HepG2 (cell line): ENCODE measurements around the gene TRIM27. TPM values are rescaled to one million over a fixed set of nuclear protein-coding genes. Genes with fewer than 3 reads are reported as not detected.

Experiments
- ARID2 ChIP-seq: sonication (generic); formaldehyde crosslinking; IDR thresholded peaks from 2 replicates; pipeline ENCODE4 v1.8.1; 2022; ENCODE audit warnings: mild to moderate bottlenecking, missing genetic modification reagents, borderline replicate concordance
- BRCA1 ChIP-seq: sonication (generic); formaldehyde crosslinking; IDR thresholded peaks from 2 replicates; pipeline ENCODE4 v1.4.0; 2020; ENCODE audit warnings: missing genetic modification reagents
- CREM ChIP-seq, 2 experiments: sonication (generic) in 1 of 2; formaldehyde crosslinking in 1 of 2; IDR thresholded peaks; 2 replicates each; pipeline versions ENCODE4 v1.4.0 to v1.6.1; 2016 to 2020; ENCODE audit warnings: antibody characterized with exemption in 1 of 2, mild to moderate bottlenecking in 1 of 2, missing genetic modification reagents in 1 of 2
- FOSL2 ChIP-seq: sonication (generic); formaldehyde crosslinking; IDR thresholded peaks from 2 replicates; pipeline ENCODE4 v1.4.0; 2020; ENCODE audit warnings: missing genetic modification reagents
- FOXO1 ChIP-seq: sonication (generic); formaldehyde crosslinking; IDR thresholded peaks from 2 replicates; pipeline ENCODE4 v1.4.0; 2020; ENCODE audit warnings: missing genetic modification reagents
- ISX ChIP-seq: sonication (generic); formaldehyde crosslinking; conservative IDR thresholded peaks from 2 replicates; pipeline ENCODE4 v1.5.0; 2020; ENCODE audit warnings: missing genetic modification reagents
- KDM5A ChIP-seq: fragments of 200-600 bp; sonication (generic); IDR thresholded peaks from 2 replicates; pipeline ENCODE4 v1.7.0; 2018; ENCODE audit warnings: antibody characterized with exemption, mild to moderate bottlenecking, low read length, borderline replicate concordance
- KLF12 ChIP-seq: sonication (generic); formaldehyde crosslinking; IDR thresholded peaks from 2 replicates; pipeline ENCODE4 v1.4.0; 2020; ENCODE audit warnings: missing genetic modification reagents, borderline replicate concordance
- MIER3 ChIP-seq: IDR thresholded peaks from 2 replicates; pipeline ENCODE4 v1.6.1; 2016; ENCODE audit warnings: missing compliant biosample characterization, borderline replicate concordance
- NFYC ChIP-seq: IDR thresholded peaks from 2 replicates; pipeline ENCODE4 v1.6.1; 2016; ENCODE audit warnings: missing genetic modification reagents, missing compliant biosample characterization
- NR2F2 ChIP-seq: IDR thresholded peaks from 2 replicates; pipeline ENCODE4 v1.6.1; 2012; ENCODE audit warnings: low read depth, inconsistent platforms, borderline replicate concordance
- NR3C1 ChIP-seq: sonication (generic); formaldehyde crosslinking; IDR thresholded peaks from 2 replicates; pipeline ENCODE4 v1.4.0; 2020; ENCODE audit warnings: missing genetic modification reagents
- RAD21 ChIP-seq: fragments of 450-650 bp; formaldehyde crosslinking; IDR thresholded peaks from 2 replicates; pipeline ENCODE4 v1.5.0; 2020; ENCODE audit warnings: mild to moderate bottlenecking
- SMARCC2 ChIP-seq: fragments of 450-650 bp; IDR thresholded peaks from 2 replicates; pipeline ENCODE4 v1.6.1; 2017; ENCODE audit warnings: antibody characterized with exemption, mild to moderate bottlenecking
- SNAPC2 ChIP-seq: sonication (generic); formaldehyde crosslinking; IDR thresholded peaks from 2 replicates; pipeline ENCODE4 v1.8.1; 2022; ENCODE audit warnings: mild to moderate bottlenecking, missing genetic modification reagents
- STAT5B ChIP-seq: sonication (generic); formaldehyde crosslinking; IDR thresholded peaks from 2 replicates; pipeline ENCODE4 v1.4.0; 2020; ENCODE audit warnings: missing genetic modification reagents
- TEAD2 ChIP-seq: sonication (generic); formaldehyde crosslinking; IDR thresholded peaks from 2 replicates; pipeline ENCODE4 v1.9.0; 2021; ENCODE audit warnings: missing genetic modification reagents
- THAP11 ChIP-seq: IDR thresholded peaks from 2 replicates; pipeline ENCODE4 v1.6.1; 2016; ENCODE audit warnings: missing biosample characterization, missing genetic modification reagents
- XBP1 ChIP-seq: sonication (generic); formaldehyde crosslinking; IDR thresholded peaks from 2 replicates; pipeline ENCODE4 v1.5.0; 2020; ENCODE audit warnings: missing genetic modification reagents
- XRCC5 ChIP-seq: fragments of 200-400 bp; formaldehyde crosslinking; optimal IDR thresholded peaks from 2 replicates; pipeline ENCODE3; 2017; ENCODE audit warnings: mild to moderate bottlenecking, low read length
- YEATS4 ChIP-seq: sonication (generic); formaldehyde crosslinking; IDR thresholded peaks from 2 replicates; pipeline ENCODE4 v1.4.0; 2020; ENCODE audit warnings: missing genetic modification reagents, borderline replicate concordance
- YY1 ChIP-seq: IDR thresholded peaks from 2 replicates; pipeline ENCODE4 v1.6.1; 2011; ENCODE audit warnings: low read length, low read depth, moderate library complexity, mild to moderate bottlenecking; ENCODE audit not compliant: insufficient read depth, insufficient replicate concordance
- ZFP90 ChIP-seq: sonication (generic); formaldehyde crosslinking; IDR thresholded peaks from 2 replicates; pipeline ENCODE4 v1.8.0; 2022; ENCODE audit warnings: missing genetic modification reagents, mild to moderate bottlenecking, inconsistent platforms, borderline replicate concordance
- ZNF331 ChIP-seq: sonication (generic); formaldehyde crosslinking; IDR thresholded peaks from 2 replicates; pipeline ENCODE4 v1.4.0; 2020; ENCODE audit warnings: missing genetic modification reagents
- ZNF468 ChIP-seq: sonication (generic); formaldehyde crosslinking; IDR thresholded peaks from 2 replicates; pipeline ENCODE4 v1.8.0; 2022; ENCODE audit warnings: mild to moderate bottlenecking, moderate library complexity, missing genetic modification reagents
- ZNF607 ChIP-seq: sonication (generic); formaldehyde crosslinking; IDR thresholded peaks from 2 replicates; pipeline ENCODE4 v1.5.1; 2020; ENCODE audit warnings: missing genetic modification reagents, mild to moderate bottlenecking, borderline replicate concordance
- ZSCAN12 ChIP-seq: sonication (generic); formaldehyde crosslinking; IDR thresholded peaks from 2 replicates; pipeline ENCODE4 v1.9.0; 2021; ENCODE audit warnings: mild to moderate bottlenecking, missing genetic modification reagents
- polyA plus RNA-seq, 8 experiments: library from polyadenylated mRNA; depleted of rRNA in 3 of 8; stranded (reverse) in 7 of 8; unstranded in 1 of 8; fragments of >200 nt; fragmentation: Illumina TruSeq in 4 of 8; extraction: Trizol in 4 of 8; gene quantifications; 2 replicates each; pipeline versions ENCODE4 v1.2.1 to v1.2.3, GENCODE V29; 2011 to 2016; ENCODE audit warnings: low read depth in 4 of 8, missing spikeins in 1 of 8, mixed read lengths in 1 of 8; ENCODE audit not compliant: insufficient read depth in 1 of 8
- total RNA-seq, 5 experiments: library from RNA; depleted of rRNA; stranded (reverse); fragments of >200 nt; fragmentation: Illumina TruSeq; extraction: Trizol; gene quantifications; 2 replicates each; pipeline ENCODE4 v1.2.3, GENCODE V29; 2016; ENCODE audit warnings: low read depth in 1 of 5
- TF ChIP-seq, protein P1 (sequence below): sonication (generic); formaldehyde crosslinking; IDR thresholded peaks from 2 replicates; pipeline ENCODE4 v1.4.0; 2020; ENCODE audit warnings: mild to moderate bottlenecking, low read depth, missing genetic modification reagents
- TF ChIP-seq, protein P2 (sequence below): sonication (generic); IDR thresholded peaks from 2 replicates; pipeline ENCODE4 v1.6.1; 2016; ENCODE audit warnings: low read depth, borderline replicate concordance

TRIM27 gene
- total and polyA plus RNA-seq, 2 of the 13 experiments (the other 11 are each of a cell fraction or from before 2014, with no cell fraction given), result 88.6 to 112 TPM

DNA sequence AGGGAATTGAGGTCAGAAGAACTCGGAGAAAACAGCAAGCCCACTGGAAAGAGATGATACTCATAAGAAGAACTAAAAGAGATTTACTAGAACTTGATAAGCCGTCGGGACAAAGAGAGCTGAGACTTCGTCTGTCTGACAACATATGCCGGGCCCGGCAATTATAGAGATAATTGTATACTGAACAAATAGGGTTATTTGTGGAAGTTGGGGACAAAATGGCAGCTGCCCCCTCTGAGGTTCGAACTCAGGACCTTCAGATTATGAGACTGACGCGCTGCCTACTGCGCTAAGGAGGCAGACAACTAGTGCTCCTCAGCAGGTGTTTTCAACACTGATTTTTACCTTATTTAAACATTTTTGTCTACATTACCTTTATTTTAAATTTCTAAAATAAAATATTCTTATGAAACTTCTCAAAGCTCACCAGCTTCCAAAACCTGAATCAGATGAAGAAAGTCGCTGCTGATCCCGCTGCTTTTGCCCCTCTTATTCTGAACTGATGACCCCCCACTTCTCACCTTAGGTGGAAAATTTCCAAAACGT is 29.3 kb upstream of the TRIM27 start (continued):
- TF ChIP-seq KDM5A, result peak; percentile 26; the same call in 1 of the 2 replicates
- TF ChIP-seq, protein P1, sequence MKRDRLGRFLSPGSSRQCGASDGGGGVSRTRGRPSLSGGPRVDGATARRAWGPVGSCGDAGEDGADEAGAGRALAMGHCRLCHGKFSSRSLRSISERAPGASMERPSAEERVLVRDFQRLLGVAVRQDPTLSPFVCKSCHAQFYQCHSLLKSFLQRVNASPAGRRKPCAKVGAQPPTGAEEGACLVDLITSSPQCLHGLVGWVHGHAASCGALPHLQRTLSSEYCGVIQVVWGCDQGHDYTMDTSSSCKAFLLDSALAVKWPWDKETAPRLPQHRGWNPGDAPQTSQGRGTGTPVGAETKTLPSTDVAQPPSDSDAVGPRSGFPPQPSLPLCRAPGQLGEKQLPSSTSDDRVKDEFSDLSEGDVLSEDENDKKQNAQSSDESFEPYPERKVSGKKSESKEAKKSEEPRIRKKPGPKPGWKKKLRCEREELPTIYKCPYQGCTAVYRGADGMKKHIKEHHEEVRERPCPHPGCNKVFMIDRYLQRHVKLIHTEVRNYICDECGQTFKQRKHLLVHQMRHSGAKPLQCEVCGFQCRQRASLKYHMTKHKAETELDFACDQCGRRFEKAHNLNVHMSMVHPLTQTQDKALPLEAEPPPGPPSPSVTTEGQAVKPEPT (CRISPR knock-in tag), result no peak
- no peak for TF ChIP-seq XBP1 (CRISPR knock-in tag)
- 0 out of 2 replicates have a peak, but pooled peaks have one; percentile 23 for TF ChIP-seq KLF12 (CRISPR knock-in tag)
- TF ChIP-seq, protein P2, sequence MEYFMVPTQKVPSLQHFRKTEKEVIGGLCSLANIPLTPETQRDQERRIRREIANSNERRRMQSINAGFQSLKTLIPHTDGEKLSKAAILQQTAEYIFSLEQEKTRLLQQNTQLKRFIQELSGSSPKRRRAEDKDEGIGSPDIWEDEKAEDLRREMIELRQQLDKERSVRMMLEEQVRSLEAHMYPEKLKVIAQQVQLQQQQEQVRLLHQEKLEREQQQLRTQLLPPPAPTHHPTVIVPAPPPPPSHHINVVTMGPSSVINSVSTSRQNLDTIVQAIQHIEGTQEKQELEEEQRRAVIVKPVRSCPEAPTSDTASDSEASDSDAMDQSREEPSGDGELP, result no peak
- peak; percentile 93 for TF ChIP-seq ZNF331 (CRISPR knock-in tag)
- TF ChIP-seq ISX (CRISPR knock-in tag), result no peak
- peak; percentile 61; the same call in 1 of the 2 replicates for TF ChIP-seq BRCA1 (CRISPR knock-in tag)
- TF ChIP-seq FOXO1, result no peak
- TF ChIP-seq NFYC (CRISPR knock-in tag), result peak; percentile 25; the same call in 1 of the 2 replicates
- peak; percentile 17; the same call in 1 of the 2 replicates for TF ChIP-seq RAD21 (CRISPR knock-in tag)
- 0 out of 2 replicates have a peak, but pooled peaks have one; percentile 58 for TF ChIP-seq ZNF607 (CRISPR knock-in tag)
- 0 out of 2 replicates have a peak, but pooled peaks have one; percentile 22 for TF ChIP-seq ZFP90 (CRISPR knock-in tag)
- TF ChIP-seq ARID2 (CRISPR knock-in tag), result 0 out of 2 replicates have a peak, but pooled peaks have one; percentile 46
- TF ChIP-seq ZNF468, result no peak
- peak; percentile 76 for TF ChIP-seq XRCC5
- no peak for TF ChIP-seq TEAD2 (CRISPR knock-in tag)
- TF ChIP-seq ZSCAN12 (CRISPR knock-in tag), result 0 out of 2 replicates have a peak, but pooled peaks have one; percentile 55
- TF ChIP-seq NR3C1 (CRISPR knock-in tag), result no peak
- TF ChIP-seq SNAPC2 (CRISPR knock-in tag), result peak; percentile 57; the same call in 1 of the 2 replicates
- no peak for TF ChIP-seq STAT5B (CRISPR knock-in tag)
- TF ChIP-seq SMARCC2, result no peak
- TF ChIP-seq THAP11 (CRISPR knock-in tag), result peak; percentile 79
- peak; percentile 30; the same call in 1 of the 2 replicates for TF ChIP-seq CREM (IDR thresholded peaks at IDR 0.05)
- TF ChIP-seq CREM (CRISPR knock-in tag; IDR thresholded peaks at IDR 0.05), result no peak
- TF ChIP-seq FOSL2 (CRISPR knock-in tag), result peak; percentile 56
- peak; percentile 53; the same call in 1 of the 2 replicates for TF ChIP-seq NR2F2
- peak; percentile 54; the same call in 1 of the 2 replicates for TF ChIP-seq MIER3 (CRISPR knock-in tag)
- peak; percentile 40; the same call in 1 of the 2 replicates for TF ChIP-seq YEATS4 (CRISPR knock-in tag)
- TF ChIP-seq YY1, result peak; percentile 84
